ENCODE measurements around the gene LEUTX. TPM values are rescaled to one million over a fixed set of nuclear protein-coding genes. Genes with fewer than 3 reads are reported as not detected.

Gene LEUTX, protein sequence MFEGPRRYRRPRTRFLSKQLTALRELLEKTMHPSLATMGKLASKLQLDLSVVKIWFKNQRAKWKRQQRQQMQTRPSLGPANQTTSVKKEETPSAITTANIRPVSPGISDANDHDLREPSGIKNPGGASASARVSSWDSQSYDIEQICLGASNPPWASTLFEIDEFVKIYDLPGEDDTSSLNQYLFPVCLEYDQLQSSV
- total RNA-seq, result not detected

DNA sequence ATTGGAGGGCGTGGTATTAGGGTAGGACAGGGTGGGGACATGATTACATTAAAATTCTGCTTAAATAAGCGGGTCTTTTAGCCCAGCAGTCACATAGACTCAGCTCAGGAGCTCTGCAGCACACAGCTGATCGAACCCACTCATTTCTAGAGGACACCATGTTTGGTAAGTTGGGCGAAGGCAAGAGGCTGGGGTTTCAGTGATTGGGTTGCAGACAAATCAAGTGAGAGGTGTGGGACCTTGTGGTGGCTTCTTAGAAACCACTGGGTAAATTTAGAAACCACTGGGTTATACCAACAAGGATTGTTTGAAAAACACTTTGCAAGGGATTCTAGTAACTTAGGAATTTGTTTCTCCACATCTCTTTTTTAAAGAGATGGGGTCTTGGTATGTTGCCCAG lies at the start of gene LEUTX:
Gene LEUTX, plus strand, starts transcription at position 92 of the 400 bp plus-strand sequence. Its CDS starts 67 bp downstream, at position 159.
- intact Hi-C loops (cut with DNase I), result no loop called here
- Histone ChIP-seq H3K27me3 (no peaks in the 10 kb centered on the region), H3K27ac (no peak within 1 kb of the TSS), H3K9me3 (no peaks in the 10 kb centered on the region), H3K4me3 (no peak within 1 kb of the TSS), H3K4me1 (no peaks in the 10 kb centered on the region), H3K36me3 (no peaks in the 10 kb centered on the region)
- no peak for DNase-seq (ENCODE audit: extremely low spot score in 2 of 2)
- no peak for TF ChIP-seq POLR2AphosphoS5 (IDR thresholded peaks at IDR 0.05; ENCODE audit: insufficient read depth in 1 of 2, low read depth in 1 of 2)
- TF ChIP-seq, protein P1, sequence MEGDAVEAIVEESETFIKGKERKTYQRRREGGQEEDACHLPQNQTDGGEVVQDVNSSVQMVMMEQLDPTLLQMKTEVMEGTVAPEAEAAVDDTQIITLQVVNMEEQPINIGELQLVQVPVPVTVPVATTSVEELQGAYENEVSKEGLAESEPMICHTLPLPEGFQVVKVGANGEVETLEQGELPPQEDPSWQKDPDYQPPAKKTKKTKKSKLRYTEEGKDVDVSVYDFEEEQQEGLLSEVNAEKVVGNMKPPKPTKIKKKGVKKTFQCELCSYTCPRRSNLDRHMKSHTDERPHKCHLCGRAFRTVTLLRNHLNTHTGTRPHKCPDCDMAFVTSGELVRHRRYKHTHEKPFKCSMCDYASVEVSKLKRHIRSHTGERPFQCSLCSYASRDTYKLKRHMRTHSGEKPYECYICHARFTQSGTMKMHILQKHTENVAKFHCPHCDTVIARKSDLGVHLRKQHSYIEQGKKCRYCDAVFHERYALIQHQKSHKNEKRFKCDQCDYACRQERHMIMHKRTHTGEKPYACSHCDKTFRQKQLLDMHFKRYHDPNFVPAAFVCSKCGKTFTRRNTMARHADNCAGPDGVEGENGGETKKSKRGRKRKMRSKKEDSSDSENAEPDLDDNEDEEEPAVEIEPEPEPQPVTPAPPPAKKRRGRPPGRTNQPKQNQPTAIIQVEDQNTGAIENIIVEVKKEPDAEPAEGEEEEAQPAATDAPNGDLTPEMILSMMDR (IDR thresholded peaks at IDR 0.05), result no peak
- TF ChIP-seq POLR2A (IDR thresholded peaks at IDR 0.05), result no peak

DNA sequence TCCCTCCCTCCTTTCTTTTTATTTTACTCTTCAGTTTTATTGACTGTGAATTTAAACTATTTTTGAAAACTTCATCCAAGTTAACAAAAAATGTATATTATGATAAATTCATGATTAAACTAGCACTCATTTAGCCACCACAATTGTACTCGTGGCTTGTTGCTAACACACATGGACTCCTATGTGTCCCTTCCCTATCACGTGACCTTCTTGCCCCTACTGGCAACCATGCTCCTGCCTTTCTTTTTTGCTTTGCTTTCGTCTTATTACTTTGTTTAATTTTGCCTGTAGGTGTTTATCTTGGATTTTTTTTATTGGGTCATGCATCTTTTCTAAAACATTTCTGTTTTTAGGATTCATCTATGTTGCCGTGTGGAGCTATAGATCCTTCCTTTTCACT lies 49.1 kb upstream of the LEUTX start:
- Histone ChIP-seq H3K4me3 (no peak overlapping the region), H3K36me3 (no peaks in the 10 kb centered on the region), H3K9me3 (no peaks in the 10 kb centered on the region), H3K4me1 (no peaks in the 10 kb centered on the region), H3K27me3 (no peaks in the 10 kb centered on the region), H3K27ac (no peak overlapping the region)
- intact Hi-C loops (cut with DNase I), result no loop called here
- no peak for TF ChIP-seq POLR2AphosphoS5 (IDR thresholded peaks at IDR 0.05; ENCODE audit: insufficient read depth in 1 of 2, low read depth in 1 of 2)
- TF ChIP-seq POLR2A (IDR thresholded peaks at IDR 0.05), result no peak
- DNase-seq (ENCODE audit: extremely low spot score in 2 of 2), result no peak

DNA sequence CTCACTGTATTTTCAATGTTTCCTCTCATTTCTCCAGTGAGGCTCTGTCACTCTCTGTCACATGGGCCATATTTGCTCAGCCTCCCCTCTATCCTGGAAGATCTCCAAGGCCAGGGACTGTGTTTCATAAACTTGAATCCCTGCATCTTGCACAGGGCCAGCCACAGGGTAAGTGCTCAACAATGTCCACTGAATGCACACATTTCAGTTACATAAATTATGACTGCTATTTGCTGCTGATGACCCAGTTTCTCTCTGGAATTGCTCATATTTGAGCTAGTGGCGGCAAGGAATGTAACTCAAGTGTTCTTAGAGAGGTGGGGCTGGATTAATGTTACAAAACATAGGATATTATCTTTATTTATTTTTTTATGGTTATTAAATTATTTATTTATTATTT lies 47.0 kb upstream of the LEUTX start:
- Histone ChIP-seq H3K36me3 (no peaks in the 10 kb centered on the region), H3K27me3 (no peaks in the 10 kb centered on the region), H3K9me3 (no peaks in the 10 kb centered on the region), H3K4me1 (no peaks in the 10 kb centered on the region), H3K27ac (no peak overlapping the region), H3K4me3 (no peak overlapping the region)
- TF ChIP-seq POLR2A (IDR thresholded peaks at IDR 0.05) (no peak), POLR2AphosphoS5 (IDR thresholded peaks at IDR 0.05; ENCODE audit: insufficient read depth in 1 of 2, low read depth in 1 of 2) (no peak)
- TF ChIP-seq, protein P1 (IDR thresholded peaks at IDR 0.05), result no peak
- intact Hi-C loops (cut with DNase I), result no loop called here
- no peak for DNase-seq (ENCODE audit: extremely low spot score in 2 of 2)

DNA sequence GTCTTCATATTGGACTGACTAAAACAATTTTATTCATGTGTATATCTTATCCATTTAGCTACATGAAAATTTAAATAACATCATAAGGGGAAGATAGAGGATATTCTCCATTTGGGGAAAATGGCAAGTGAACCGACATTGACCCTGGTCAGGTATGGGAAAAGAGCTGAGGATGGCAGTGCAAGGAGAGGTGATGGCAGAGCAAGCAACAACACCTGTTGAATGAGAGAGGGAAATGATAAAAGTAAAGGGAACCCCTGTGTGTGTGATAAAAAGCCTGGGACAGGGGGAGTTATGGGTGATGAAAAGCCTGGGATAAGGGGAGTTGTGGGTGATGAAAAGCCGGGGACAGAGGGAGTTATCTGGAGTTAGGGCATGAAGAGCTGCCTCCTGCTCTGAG lies 44.8 kb upstream of the LEUTX start:
- no peak for DNase-seq (ENCODE audit: extremely low spot score in 2 of 2)
- no peaks in the 10 kb centered on the region for H3K9me3 ChIP-seq
- H3K27me3 ChIP-seq, result no peaks in the 10 kb centered on the region
- no peaks in the 10 kb centered on the region for H3K36me3 ChIP-seq
- H3K4me3 ChIP-seq, result no peak overlapping the region
- no peak for TF ChIP-seq POLR2AphosphoS5 (IDR thresholded peaks at IDR 0.05; ENCODE audit: insufficient read depth in 1 of 2, low read depth in 1 of 2)
- TF ChIP-seq POLR2A (IDR thresholded peaks at IDR 0.05), result no peak
- TF ChIP-seq, protein P1 (IDR thresholded peaks at IDR 0.05), result no peak
- no peak overlapping the region for H3K27ac ChIP-seq
- H3K4me1 ChIP-seq, result no peaks in the 10 kb centered on the region
- intact Hi-C loops (cut with DNase I), result no loop called here

DNA sequence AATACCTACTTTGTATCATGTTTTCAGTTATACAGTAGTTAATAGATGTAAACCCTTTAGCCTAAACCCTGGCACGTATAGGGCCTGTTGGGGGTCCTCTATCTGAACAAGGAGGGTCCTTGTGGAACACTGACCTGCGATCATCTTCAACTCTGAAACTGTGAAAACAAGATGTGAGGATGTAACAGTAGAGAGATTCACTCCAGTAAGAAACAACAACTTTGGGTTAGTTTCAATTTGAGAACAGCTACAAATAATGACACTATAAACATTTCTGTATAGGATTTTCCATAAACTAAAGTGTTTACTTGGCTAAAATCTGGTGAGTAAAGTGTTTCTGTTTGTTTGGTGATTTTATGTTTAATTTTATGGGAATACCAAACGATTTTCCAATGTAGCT lies 43.0 kb upstream of the LEUTX start:
- H3K36me3 ChIP-seq, result no peaks in the 10 kb centered on the region
- TF ChIP-seq POLR2AphosphoS5 (IDR thresholded peaks at IDR 0.05; ENCODE audit: insufficient read depth in 1 of 2, low read depth in 1 of 2) (no peak), POLR2A (IDR thresholded peaks at IDR 0.05) (no peak)
- TF ChIP-seq, protein P1 (IDR thresholded peaks at IDR 0.05), result no peak
- no peak overlapping the region for H3K4me3 ChIP-seq
- H3K27ac ChIP-seq, result no peak overlapping the region
- no peaks in the 10 kb centered on the region for H3K9me3 ChIP-seq
- intact Hi-C loops (cut with DNase I), result no loop called here
- H3K27me3 ChIP-seq, result no peaks in the 10 kb centered on the region
- no peak for DNase-seq (ENCODE audit: extremely low spot score in 2 of 2)
- H3K4me1 ChIP-seq, result no peaks in the 10 kb centered on the region
